HepG2 (cell line): ENCODE results near the gene FAM219A. TPM values are rescaled to one million over a fixed set of nuclear protein-coding genes. Genes with fewer than 3 reads are reported as not detected.

Source experiments
- CHCHD3 ChIP-seq: sonication (generic); formaldehyde crosslinking; IDR thresholded peaks from 2 replicates; pipeline ENCODE4 v1.8.0; 2022; ENCODE audit warnings: mild to moderate bottlenecking, missing genetic modification reagents, moderate library complexity
- CREB1 ChIP-seq, 2 experiments: fragments of 450-650 bp in 1 of 2; IDR thresholded peaks; 2 replicates each; pipeline ENCODE4 v1.6.1; 2016 to 2017; ENCODE audit warnings: control low read depth in 1 of 2, mild to moderate bottlenecking in 1 of 2, missing compliant biosample characterization in 1 of 2, missing genetic modification characterization in 1 of 2
- E2F2 ChIP-seq: sonication (generic); formaldehyde crosslinking; IDR thresholded peaks from 2 replicates; pipeline ENCODE4 v1.4.0; 2020; ENCODE audit warnings: missing genetic modification reagents, borderline replicate concordance
- JUN ChIP-seq: sonication (generic); formaldehyde crosslinking; IDR thresholded peaks from 2 replicates; pipeline ENCODE4 v1.4.0; 2020; ENCODE audit warnings: mild to moderate bottlenecking, missing genetic modification reagents
- LCORL ChIP-seq, 2 experiments: fragments of 450-650 bp in 1 of 2; sonication (generic) in 1 of 2; formaldehyde crosslinking in 1 of 2; IDR thresholded peaks; 2 replicates each; pipeline versions ENCODE4 v1.5.0 to v1.6.1; 2017 to 2020; ENCODE audit warnings: antibody characterized with exemption in 1 of 2, missing genetic modification reagents in 1 of 2
- MEF2D ChIP-seq: sonication (generic); formaldehyde crosslinking; IDR thresholded peaks from 2 replicates; pipeline ENCODE4 v1.5.1; 2020; ENCODE audit warnings: mild to moderate bottlenecking, missing genetic modification reagents
- NCOA5 ChIP-seq: sonication (generic); formaldehyde crosslinking; IDR thresholded peaks from 2 replicates; pipeline ENCODE4 v1.4.0; 2020; ENCODE audit warnings: missing genetic modification reagents
- SALL1 ChIP-seq: sonication (generic); formaldehyde crosslinking; IDR thresholded peaks from 2 replicates; pipeline ENCODE4 v1.8.0; 2022; ENCODE audit warnings: mild to moderate bottlenecking, missing genetic modification reagents
- ZBTB21 ChIP-seq: sonication (generic); formaldehyde crosslinking; IDR thresholded peaks from 2 replicates; pipeline ENCODE4 v1.4.0; 2020; ENCODE audit warnings: missing genetic modification reagents
- ZNF333 ChIP-seq: sonication (generic); formaldehyde crosslinking; IDR thresholded peaks from 2 replicates; pipeline ENCODE4 v1.4.0; 2020; ENCODE audit warnings: mild to moderate bottlenecking, missing genetic modification reagents, borderline replicate concordance
- ZNF354B ChIP-seq: sonication (generic); formaldehyde crosslinking; IDR thresholded peaks from 2 replicates; pipeline ENCODE4 v1.8.0; 2022; ENCODE audit warnings: mild to moderate bottlenecking, missing genetic modification reagents
- ZNF512B ChIP-seq: sonication (generic); formaldehyde crosslinking; IDR thresholded peaks from 2 replicates; pipeline ENCODE4 v1.5.1; 2020; ENCODE audit warnings: missing genetic modification reagents, mild to moderate bottlenecking, borderline replicate concordance
- ZNF564 ChIP-seq: sonication (generic); formaldehyde crosslinking; IDR thresholded peaks from 2 replicates; pipeline ENCODE4 v1.8.1; 2023; ENCODE audit warnings: mild to moderate bottlenecking, missing genetic modification reagents
- polyA plus RNA-seq, 8 experiments: library from polyadenylated mRNA; depleted of rRNA in 3 of 8; stranded (reverse) in 7 of 8; unstranded in 1 of 8; fragments of >200 nt; fragmentation: Illumina TruSeq in 4 of 8; extraction: Trizol in 4 of 8; gene quantifications; 2 replicates each; pipeline versions ENCODE4 v1.2.1 to v1.2.3, GENCODE V29; 2011 to 2016; ENCODE audit warnings: low read depth in 4 of 8, missing spikeins in 1 of 8, mixed read lengths in 1 of 8; ENCODE audit not compliant: insufficient read depth in 1 of 8
- total RNA-seq, 5 experiments: library from RNA; depleted of rRNA; stranded (reverse); fragments of >200 nt; fragmentation: Illumina TruSeq; extraction: Trizol; gene quantifications; 2 replicates each; pipeline ENCODE4 v1.2.3, GENCODE V29; 2016; ENCODE audit warnings: low read depth in 1 of 5
- TF ChIP-seq, protein P1 (sequence below): sonication (generic); formaldehyde crosslinking; IDR thresholded peaks from 2 replicates; pipeline ENCODE4 v1.4.0; 2020; ENCODE audit warnings: mild to moderate bottlenecking, missing genetic modification reagents
- TF ChIP-seq, protein P2 (sequence below): sonication (generic); formaldehyde crosslinking; IDR thresholded peaks from 2 replicates; pipeline ENCODE4 v1.4.0; 2020; ENCODE audit warnings: low read depth, mild to moderate bottlenecking, missing genetic modification reagents

FAM219A gene
- total and polyA plus RNA-seq, 2 of the 13 experiments (the other 11 are each of a cell fraction or from before 2014, with no cell fraction given) = 3.9 to 6.4 TPM

- TF ChIP-seq, protein P1, sequence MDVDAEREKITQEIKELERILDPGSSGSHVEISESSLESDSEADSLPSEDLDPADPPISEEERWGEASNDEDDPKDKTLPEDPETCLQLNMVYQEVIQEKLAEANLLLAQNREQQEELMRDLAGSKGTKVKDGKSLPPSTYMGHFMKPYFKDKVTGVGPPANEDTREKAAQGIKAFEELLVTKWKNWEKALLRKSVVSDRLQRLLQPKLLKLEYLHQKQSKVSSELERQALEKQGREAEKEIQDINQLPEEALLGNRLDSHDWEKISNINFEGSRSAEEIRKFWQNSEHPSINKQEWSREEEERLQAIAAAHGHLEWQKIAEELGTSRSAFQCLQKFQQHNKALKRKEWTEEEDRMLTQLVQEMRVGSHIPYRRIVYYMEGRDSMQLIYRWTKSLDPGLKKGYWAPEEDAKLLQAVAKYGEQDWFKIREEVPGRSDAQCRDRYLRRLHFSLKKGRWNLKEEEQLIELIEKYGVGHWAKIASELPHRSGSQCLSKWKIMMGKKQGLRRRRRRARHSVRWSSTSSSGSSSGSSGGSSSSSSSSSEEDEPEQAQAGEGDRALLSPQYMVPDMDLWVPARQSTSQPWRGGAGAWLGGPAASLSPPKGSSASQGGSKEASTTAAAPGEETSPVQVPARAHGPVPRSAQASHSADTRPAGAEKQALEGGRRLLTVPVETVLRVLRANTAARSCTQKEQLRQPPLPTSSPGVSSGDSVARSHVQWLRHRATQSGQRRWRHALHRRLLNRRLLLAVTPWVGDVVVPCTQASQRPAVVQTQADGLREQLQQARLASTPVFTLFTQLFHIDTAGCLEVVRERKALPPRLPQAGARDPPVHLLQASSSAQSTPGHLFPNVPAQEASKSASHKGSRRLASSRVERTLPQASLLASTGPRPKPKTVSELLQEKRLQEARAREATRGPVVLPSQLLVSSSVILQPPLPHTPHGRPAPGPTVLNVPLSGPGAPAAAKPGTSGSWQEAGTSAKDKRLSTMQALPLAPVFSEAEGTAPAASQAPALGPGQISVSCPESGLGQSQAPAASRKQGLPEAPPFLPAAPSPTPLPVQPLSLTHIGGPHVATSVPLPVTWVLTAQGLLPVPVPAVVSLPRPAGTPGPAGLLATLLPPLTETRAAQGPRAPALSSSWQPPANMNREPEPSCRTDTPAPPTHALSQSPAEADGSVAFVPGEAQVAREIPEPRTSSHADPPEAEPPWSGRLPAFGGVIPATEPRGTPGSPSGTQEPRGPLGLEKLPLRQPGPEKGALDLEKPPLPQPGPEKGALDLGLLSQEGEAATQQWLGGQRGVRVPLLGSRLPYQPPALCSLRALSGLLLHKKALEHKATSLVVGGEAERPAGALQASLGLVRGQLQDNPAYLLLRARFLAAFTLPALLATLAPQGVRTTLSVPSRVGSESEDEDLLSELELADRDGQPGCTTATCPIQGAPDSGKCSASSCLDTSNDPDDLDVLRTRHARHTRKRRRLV (CRISPR knock-in tag) = no peak
- no peak for TF ChIP-seq JUN (CRISPR knock-in tag)
- 0 out of 2 replicates have a peak, but pooled peaks have one; percentile 25 for TF ChIP-seq ZBTB21 (CRISPR knock-in tag)
- TF ChIP-seq CREB1 (IDR thresholded peaks at IDR 0.05) = no peak
- TF ChIP-seq CREB1 (CRISPR knock-in tag; IDR thresholded peaks at IDR 0.05) = no peak
- TF ChIP-seq, protein P2, sequence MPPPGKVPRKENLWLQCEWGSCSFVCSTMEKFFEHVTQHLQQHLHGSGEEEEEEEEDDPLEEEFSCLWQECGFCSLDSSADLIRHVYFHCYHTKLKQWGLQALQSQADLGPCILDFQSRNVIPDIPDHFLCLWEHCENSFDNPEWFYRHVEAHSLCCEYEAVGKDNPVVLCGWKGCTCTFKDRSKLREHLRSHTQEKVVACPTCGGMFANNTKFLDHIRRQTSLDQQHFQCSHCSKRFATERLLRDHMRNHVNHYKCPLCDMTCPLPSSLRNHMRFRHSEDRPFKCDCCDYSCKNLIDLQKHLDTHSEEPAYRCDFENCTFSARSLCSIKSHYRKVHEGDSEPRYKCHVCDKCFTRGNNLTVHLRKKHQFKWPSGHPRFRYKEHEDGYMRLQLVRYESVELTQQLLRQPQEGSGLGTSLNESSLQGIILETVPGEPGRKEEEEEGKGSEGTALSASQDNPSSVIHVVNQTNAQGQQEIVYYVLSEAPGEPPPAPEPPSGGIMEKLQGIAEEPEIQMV = no peak
- TF ChIP-seq NCOA5 (CRISPR knock-in tag) = no peak
- no peak for TF ChIP-seq LCORL (IDR thresholded peaks at IDR 0.05)
- no peak for TF ChIP-seq LCORL (CRISPR knock-in tag; IDR thresholded peaks at IDR 0.05)
- TF ChIP-seq ZNF354B (CRISPR knock-in tag) = no peak
- TF ChIP-seq CHCHD3 (CRISPR knock-in tag) = no peak
- no peak for TF ChIP-seq ZNF564 (CRISPR knock-in tag)
- TF ChIP-seq E2F2 (CRISPR knock-in tag) = no peak
- TF ChIP-seq MEF2D (CRISPR knock-in tag) = no peak
- no peak for TF ChIP-seq ZNF333 (CRISPR knock-in tag)
- peak; percentile 65 for TF ChIP-seq SALL1 (CRISPR knock-in tag)
- TF ChIP-seq ZNF512B (CRISPR knock-in tag) = no peak
Observed at GRCh38 chr9:34493972-34494535, 35.7 kb upstream of the FAM219A start (continued).
